Measurements from ENCODE around the gene CBARP.

CBARP gene

GRCh38 chr19:1229924-1230782, 7.7 kb downstream of the CBARP start:
- Histone ChIP-seq H3K27me3 (ENCODE audit: control insufficient read depth, insufficient read depth, low read length) (no peaks in the 10 kb centered on the region), H3K36me3 (ENCODE audit: insufficient read depth, low read length) (peaks cover 37% of the 10 kb centered on the region), H3K9ac (ENCODE audit: low read depth, low read length) (no peak overlapping the region), H3K4me2 (ENCODE audit: low read length) (no peak overlapping the region), H3K9me3 (replicated peaks; ENCODE audit: low read length) (no peaks in the 10 kb centered on the region), H3K4me1 (ENCODE audit: control insufficient read depth, insufficient read depth, low read length) (peaks cover 15% of the 10 kb centered on the region), H3K4me3 (ENCODE audit: low read length) (no peak overlapping the region)

DNA sequence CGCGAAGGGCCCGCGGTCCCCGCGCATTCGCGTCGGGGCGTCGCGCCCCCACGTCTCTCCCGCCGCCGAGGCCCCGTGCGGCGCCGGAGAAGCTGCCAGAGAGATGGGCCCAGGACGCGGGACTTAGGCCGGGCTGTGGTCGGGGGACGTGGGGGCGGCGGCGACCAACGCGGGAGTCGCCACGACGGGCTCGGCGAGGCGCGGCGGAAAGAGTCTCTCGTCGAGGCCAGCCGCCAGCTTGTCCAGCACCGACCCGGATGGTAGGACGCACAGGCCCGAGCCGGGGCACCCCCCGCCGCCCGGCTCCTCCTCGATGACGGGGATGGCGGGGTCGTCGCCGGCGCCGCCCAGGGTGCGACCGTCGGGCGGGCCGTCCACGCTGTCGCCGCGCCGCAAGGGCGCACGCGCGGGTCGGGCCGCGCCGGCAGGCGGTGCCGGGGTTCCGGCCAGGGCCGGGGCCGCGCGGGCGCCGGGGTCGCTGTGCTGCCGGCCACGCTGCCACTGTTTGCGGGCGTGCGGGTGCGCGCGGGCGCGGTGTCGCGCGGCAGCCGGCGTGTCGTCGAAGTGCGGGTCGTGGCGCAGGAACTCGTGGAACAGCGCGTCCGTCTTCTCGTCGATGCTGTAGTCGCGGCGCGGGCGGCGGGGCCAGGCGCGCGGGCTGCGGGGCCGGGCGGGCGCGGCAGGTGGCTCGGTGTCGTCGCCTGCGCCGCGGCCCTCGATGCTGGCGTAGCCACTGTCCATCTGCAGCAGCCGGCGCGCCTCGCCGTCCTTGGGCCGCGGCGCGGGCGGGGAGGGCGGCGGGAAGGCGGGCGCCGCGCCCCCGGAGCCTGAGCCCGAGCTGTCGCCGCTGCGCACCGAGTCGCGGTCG, 8.5 kb downstream of the CBARP start:
- Histone ChIP-seq H3K4me1 (ENCODE audit: control insufficient read depth, insufficient read depth, low read length) (peaks cover 15% of the 10 kb centered on the region), H3K36me3 (ENCODE audit: insufficient read depth, low read length) (peaks cover 40% of the 10 kb centered on the region), H3K9me3 (replicated peaks; ENCODE audit: low read length) (no peaks in the 10 kb centered on the region), H3K9ac (ENCODE audit: low read depth, low read length) (no peak overlapping the region), H3K4me2 (ENCODE audit: low read length) (no peak overlapping the region), H3K4me3 (ENCODE audit: low read length) (no peak overlapping the region), H3K27me3 (ENCODE audit: control insufficient read depth, insufficient read depth, low read length) (no peaks in the 10 kb centered on the region)

GRCh38 chr19:1228161-1228957, 9.4 kb downstream of the CBARP start:
- no peak overlapping the region for H3K4me2 ChIP-seq (ENCODE audit: low read length)

GRCh38 chr19:1227304-1228054, 10.3 kb downstream of the CBARP start:
- peaks cover 11% of the 10 kb centered on the region for H3K4me1 ChIP-seq (ENCODE audit: control insufficient read depth, insufficient read depth, low read length)
- H3K27me3 ChIP-seq (ENCODE audit: control insufficient read depth, insufficient read depth, low read length): no peaks in the 10 kb centered on the region
- H3K4me2 ChIP-seq (ENCODE audit: low read length): no peak overlapping the region
- H3K36me3 ChIP-seq (ENCODE audit: insufficient read depth, low read length): peaks cover 34% of the 10 kb centered on the region
- no peak overlapping the region for H3K4me3 ChIP-seq (ENCODE audit: low read length)
- no peaks in the 10 kb centered on the region for H3K9me3 ChIP-seq (replicated peaks; ENCODE audit: low read length)
- H3K9ac ChIP-seq (ENCODE audit: low read depth, low read length): no peak overlapping the region

More at GRCh38 chr19:1228161-1228957, 9.4 kb downstream of the CBARP start:
- Histone ChIP-seq H3K4me3 (ENCODE audit: low read length) (no peak overlapping the region), H3K36me3 (ENCODE audit: insufficient read depth, low read length) (peaks cover 33% of the 10 kb centered on the region), H3K9me3 (replicated peaks; ENCODE audit: low read length) (no peaks in the 10 kb centered on the region), H3K27me3 (ENCODE audit: control insufficient read depth, insufficient read depth, low read length) (no peaks in the 10 kb centered on the region), H3K9ac (ENCODE audit: low read depth, low read length) (no peak overlapping the region), H3K4me1 (ENCODE audit: control insufficient read depth, insufficient read depth, low read length) (peaks cover 15% of the 10 kb centered on the region)

- H3K4me1 ChIP-seq (ENCODE audit: control insufficient read depth, insufficient read depth, low read length): peaks cover 10% of the 10 kb centered on the region
- H3K9me3 ChIP-seq (replicated peaks; ENCODE audit: low read length): no peaks in the 10 kb centered on the region
- H3K9ac ChIP-seq (ENCODE audit: low read depth, low read length): no peak overlapping the region
- H3K27me3 ChIP-seq (ENCODE audit: control insufficient read depth, insufficient read depth, low read length): no peaks in the 10 kb centered on the region
- H3K4me3 ChIP-seq (ENCODE audit: low read length): no peak overlapping the region
- no peak overlapping the region for H3K4me2 ChIP-seq (ENCODE audit: low read length)
- peaks cover 38% of the 10 kb centered on the region for H3K36me3 ChIP-seq (ENCODE audit: insufficient read depth, low read length)
These were observed 11.1 kb downstream of the CBARP start for GRCh38 chr19:1226522-1227303.

DNA sequence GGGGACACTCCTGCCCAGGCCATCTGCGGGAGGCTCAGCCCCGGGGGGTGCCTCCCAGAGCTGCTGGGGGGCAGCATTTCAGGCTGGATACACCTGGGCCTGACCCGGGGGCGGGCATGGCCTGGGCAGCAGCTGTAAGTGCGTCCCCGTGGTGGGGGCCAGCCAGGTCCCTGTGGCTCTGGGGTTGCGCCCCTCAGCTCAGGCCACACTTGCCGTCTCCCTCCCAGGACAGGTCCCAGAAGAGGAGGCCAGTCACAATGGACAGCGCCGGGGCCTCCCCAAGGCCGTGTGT, 11.6 kb downstream of the CBARP start:
- peaks cover 12% of the 10 kb centered on the region for H3K4me1 ChIP-seq (ENCODE audit: control insufficient read depth, insufficient read depth, low read length)
- H3K4me3 ChIP-seq (ENCODE audit: low read length): no peak overlapping the region
- H3K27me3 ChIP-seq (ENCODE audit: control insufficient read depth, insufficient read depth, low read length): no peaks in the 10 kb centered on the region
- no peak overlapping the region for H3K4me2 ChIP-seq (ENCODE audit: low read length)
- peaks cover 38% of the 10 kb centered on the region for H3K36me3 ChIP-seq (ENCODE audit: insufficient read depth, low read length)
- no peaks in the 10 kb centered on the region for H3K9me3 ChIP-seq (replicated peaks; ENCODE audit: low read length)
- H3K9ac ChIP-seq (ENCODE audit: low read depth, low read length): no peak overlapping the region

- Histone ChIP-seq H3K9ac (ENCODE audit: low read depth, low read length) (no peak overlapping the region), H3K4me3 (ENCODE audit: low read length) (no peak overlapping the region), H3K27me3 (ENCODE audit: control insufficient read depth, insufficient read depth, low read length) (no peaks in the 10 kb centered on the region), H3K9me3 (replicated peaks; ENCODE audit: low read length) (no peaks in the 10 kb centered on the region), H3K4me2 (ENCODE audit: low read length) (no peak overlapping the region), H3K36me3 (ENCODE audit: insufficient read depth, low read length) (peaks cover 43% of the 10 kb centered on the region), H3K4me1 (ENCODE audit: control insufficient read depth, insufficient read depth, low read length) (peaks cover 12% of the 10 kb centered on the region)
These were observed 12.2 kb downstream of the CBARP start for GRCh38 chr19:1225440-1226226.

DNA sequence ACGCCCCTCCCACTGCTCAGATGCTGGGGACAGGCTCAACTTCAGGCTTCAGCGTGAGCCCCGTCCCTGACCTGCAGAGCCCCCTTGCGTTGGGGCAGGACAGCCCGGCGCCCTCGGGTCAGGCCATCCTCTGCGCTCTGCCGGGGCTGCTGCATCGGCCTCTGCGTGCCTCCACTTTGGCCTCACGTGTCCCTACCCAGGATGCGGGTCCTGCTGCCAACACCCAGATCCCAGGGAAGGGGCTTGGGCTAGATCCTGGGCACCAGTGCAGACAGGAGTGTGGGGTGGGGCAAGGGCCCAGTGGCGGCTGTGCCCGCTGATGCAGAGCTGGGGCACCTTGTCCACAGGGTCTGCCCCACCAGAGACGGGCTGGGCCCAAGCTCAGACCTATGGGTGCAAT, 13.0 kb downstream of the CBARP start:
- Histone ChIP-seq H3K9ac (ENCODE audit: low read depth, low read length) (no peak overlapping the region), H3K36me3 (ENCODE audit: insufficient read depth, low read length) (peaks cover 51% of the 10 kb centered on the region), H3K27me3 (ENCODE audit: control insufficient read depth, insufficient read depth, low read length) (no peaks in the 10 kb centered on the region), H3K4me2 (ENCODE audit: low read length) (no peak overlapping the region), H3K9me3 (replicated peaks; ENCODE audit: low read length) (no peaks in the 10 kb centered on the region), H3K4me3 (ENCODE audit: low read length) (no peak overlapping the region), H3K4me1 (ENCODE audit: control insufficient read depth, insufficient read depth, low read length) (peaks cover 12% of the 10 kb centered on the region)

DNA sequence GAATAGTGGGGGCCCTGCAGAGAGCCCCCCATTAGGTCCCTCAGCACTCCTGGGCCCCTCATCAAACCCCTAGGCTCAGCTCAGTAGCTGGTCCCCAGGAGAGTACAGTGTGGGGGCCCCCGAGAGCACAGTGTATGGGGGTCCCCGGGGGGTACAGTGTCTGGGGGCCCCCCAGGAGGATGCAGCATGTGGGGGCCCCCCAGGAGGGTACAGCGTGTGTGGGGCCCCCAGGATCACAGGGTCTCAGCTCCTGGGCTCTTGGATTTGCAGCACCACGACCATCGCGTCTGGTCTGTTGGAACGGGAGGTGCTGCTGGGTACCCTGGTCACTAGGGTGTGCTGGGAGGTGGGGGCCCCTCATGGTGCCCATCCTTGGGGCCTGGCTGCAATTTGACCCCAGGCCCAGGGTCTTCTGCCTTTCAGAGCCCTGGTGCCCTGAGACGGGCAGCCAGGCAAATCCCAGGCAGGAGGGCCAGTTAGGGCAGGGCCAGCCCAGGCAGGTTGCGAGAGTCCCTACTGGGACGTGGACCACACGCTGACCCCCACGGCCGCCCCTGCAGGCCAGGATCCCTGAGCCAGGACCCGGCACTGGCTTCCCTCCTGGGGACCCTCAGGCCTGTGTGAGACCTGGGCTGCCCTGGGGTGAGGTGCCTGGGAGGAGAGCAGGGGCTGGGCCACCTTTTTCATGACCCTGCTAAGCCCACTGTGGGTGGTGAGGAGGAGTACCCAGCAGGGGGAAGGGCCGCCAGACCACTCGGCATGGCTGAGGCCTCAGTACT, 13.6 kb downstream of the CBARP start:
- peaks cover 53% of the 10 kb centered on the region for H3K36me3 ChIP-seq (ENCODE audit: insufficient read depth, low read length)
- no peaks in the 10 kb centered on the region for H3K27me3 ChIP-seq (ENCODE audit: control insufficient read depth, insufficient read depth, low read length)
- H3K4me3 ChIP-seq (ENCODE audit: low read length): no peak overlapping the region
- H3K4me2 ChIP-seq (ENCODE audit: low read length): no peak overlapping the region
- H3K9me3 ChIP-seq (replicated peaks; ENCODE audit: low read length): no peaks in the 10 kb centered on the region
- peaks cover 12% of the 10 kb centered on the region for H3K4me1 ChIP-seq (ENCODE audit: control insufficient read depth, insufficient read depth, low read length)
- no peak overlapping the region for H3K9ac ChIP-seq (ENCODE audit: low read depth, low read length)
